ENCODE results near the gene CKS1B. TPM values are rescaled to one million over a fixed set of nuclear protein-coding genes. Genes with fewer than 3 reads are reported as not detected.
A peak's percentile ranks its signal among the peaks of the same experiment; 100 is the strongest.
"Not testable (repeated sequence)": the region's sequence is repeated elsewhere in the genome, so short reads cannot be mapped to it uniquely, and the experiment has no call there.

The CKS1B gene
- total RNA-seq, 2 experiments from 2014 or later: 204 to 230 TPM

DNA sequence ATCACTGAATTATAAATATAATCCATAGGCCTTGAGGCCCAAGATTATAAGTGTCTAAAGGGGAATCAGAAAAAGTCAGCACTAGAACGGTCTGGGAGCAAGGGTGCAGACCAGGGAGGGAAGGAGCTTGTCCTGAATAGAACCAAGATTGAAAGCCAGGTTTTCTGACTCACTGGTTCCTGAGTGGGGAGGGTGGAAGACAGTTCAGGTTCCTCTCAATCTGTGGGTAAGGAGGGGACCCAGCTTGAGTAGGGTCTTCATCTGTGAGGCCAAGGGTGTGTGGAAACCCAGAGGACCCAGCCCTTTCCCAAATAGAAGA, 19.7 kb downstream of the CKS1B start:
- Histone ChIP-seq H3K27ac (ENCODE audit: low read depth, low read length, poor library complexity, severe bottlenecking) (peak overlapping the region; percentile 20), H3K4me3 (ENCODE audit: low read depth, low read length, poor library complexity, severe bottlenecking) (no peak overlapping the region), H3K79me2 (ENCODE audit: insufficient read depth, low read depth, low read length) (peaks cover 4% of the 10 kb centered on the region; the same call in 1 of the 2 replicates), H4K20me1 (ENCODE audit: insufficient read depth, low read length) (no peaks in the 10 kb centered on the region), H3K4me1 (ENCODE audit: insufficient read depth, low read length, poor library complexity, severe bottlenecking) (peaks cover 38% of the 10 kb centered on the region), H3K36me3 (ENCODE audit: insufficient read depth, low read length) (peaks cover 22% of the 10 kb centered on the region), H3K4me2 (ENCODE audit: low read length) (no peak overlapping the region), H3K9me2 (ENCODE audit: insufficient read depth, low read length) (no peaks in the 10 kb centered on the region), H2AFZ (ENCODE audit: low read length) (no peak overlapping the region), H3K9me3 (ENCODE audit: low read length) (no peaks in the 10 kb centered on the region)
- no TSS peak for BruUV-seq (replicated peaks)
- ChIA-PET CTCF (ENCODE audit: unreplicated experiment) (interaction anchor here (0.5 kb wide), 1 partner anchor 65 kb away, joined by 6 read pairs; no protein-coding TSS in a partner anchor), POLR2A (interaction anchor here (1.0 to 1.7 kb wide), 4 partner anchors 10 to 38 kb away, joined by 3 to 16 read pairs (median 4); partner anchors contain the start of genes FLAD1 and PBXIP1)
- TF ChIP-seq EZH2phosphoT487 (IDR thresholded peaks at IDR 0.05; ENCODE audit: borderline replicate concordance, low read depth, low read length): no peak
- TF ChIP-seq, protein P1, sequence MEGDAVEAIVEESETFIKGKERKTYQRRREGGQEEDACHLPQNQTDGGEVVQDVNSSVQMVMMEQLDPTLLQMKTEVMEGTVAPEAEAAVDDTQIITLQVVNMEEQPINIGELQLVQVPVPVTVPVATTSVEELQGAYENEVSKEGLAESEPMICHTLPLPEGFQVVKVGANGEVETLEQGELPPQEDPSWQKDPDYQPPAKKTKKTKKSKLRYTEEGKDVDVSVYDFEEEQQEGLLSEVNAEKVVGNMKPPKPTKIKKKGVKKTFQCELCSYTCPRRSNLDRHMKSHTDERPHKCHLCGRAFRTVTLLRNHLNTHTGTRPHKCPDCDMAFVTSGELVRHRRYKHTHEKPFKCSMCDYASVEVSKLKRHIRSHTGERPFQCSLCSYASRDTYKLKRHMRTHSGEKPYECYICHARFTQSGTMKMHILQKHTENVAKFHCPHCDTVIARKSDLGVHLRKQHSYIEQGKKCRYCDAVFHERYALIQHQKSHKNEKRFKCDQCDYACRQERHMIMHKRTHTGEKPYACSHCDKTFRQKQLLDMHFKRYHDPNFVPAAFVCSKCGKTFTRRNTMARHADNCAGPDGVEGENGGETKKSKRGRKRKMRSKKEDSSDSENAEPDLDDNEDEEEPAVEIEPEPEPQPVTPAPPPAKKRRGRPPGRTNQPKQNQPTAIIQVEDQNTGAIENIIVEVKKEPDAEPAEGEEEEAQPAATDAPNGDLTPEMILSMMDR (conservative IDR thresholded peaks at IDR 0.05; ENCODE audit: low read length): no peak
- intact Hi-C loops (cut with micrococcal nuclease; ENCODE audit: unreplicated experiment): no loop called here
- DNase-seq (ENCODE audit: low spot score): no peak

GRCh38 chr1:154994591-154994990, 20.1 kb downstream of the CKS1B start:
- POLR2A ChIA-PET: interaction anchor here (0.6 to 1.7 kb wide), 5 partner anchors 11 to 881 kb away, joined by 3 to 16 read pairs (median 4); partner anchors contain the start of genes FLAD1 and PBXIP1
- intact Hi-C loops (cut with micrococcal nuclease; ENCODE audit: unreplicated experiment): no loop called here
- Histone ChIP-seq H3K9me3 (ENCODE audit: low read length) (no peaks in the 10 kb centered on the region), H3K4me1 (ENCODE audit: insufficient read depth, low read length, poor library complexity, severe bottlenecking) (peaks cover 41% of the 10 kb centered on the region), H3K79me2 (ENCODE audit: insufficient read depth, low read depth, low read length) (peaks cover 3% of the 10 kb centered on the region; the same call in 1 of the 2 replicates), H4K20me1 (ENCODE audit: insufficient read depth, low read length) (no peaks in the 10 kb centered on the region), H3K9me2 (ENCODE audit: insufficient read depth, low read length) (no peaks in the 10 kb centered on the region), H3K36me3 (ENCODE audit: insufficient read depth, low read length) (peaks cover 18% of the 10 kb centered on the region), H3K27ac (ENCODE audit: low read depth, low read length, poor library complexity, severe bottlenecking) (peak overlapping the region; percentile 20), H3K4me2 (ENCODE audit: low read length) (peak overlapping the region; percentile 9; the same call in 1 of the 2 replicates), H2AFZ (ENCODE audit: low read length) (no peak overlapping the region), H3K4me3 (ENCODE audit: low read depth, low read length, poor library complexity, severe bottlenecking) (no peak overlapping the region)
- no peak for TF ChIP-seq EZH2phosphoT487 (IDR thresholded peaks at IDR 0.05; ENCODE audit: borderline replicate concordance, low read depth, low read length)
- TF ChIP-seq, protein P1 (conservative IDR thresholded peaks at IDR 0.05; ENCODE audit: low read length): no peak
- CTCF ChIA-PET (ENCODE audit: unreplicated experiment): interaction anchor here (0.5 kb wide), 1 partner anchor 65 kb away, joined by 6 read pairs; no protein-coding TSS in a partner anchor
- peak; percentile 42 for DNase-seq (ENCODE audit: low spot score)
- BruUV-seq (replicated peaks): no TSS peak

GRCh38 chr1:154995301-154995983, 21.0 kb downstream of the CKS1B start:
- BruUV-seq (replicated peaks); H3K27ac ChIP-seq (ENCODE audit: low read depth, low read length, poor library complexity, severe bottlenecking): not testable (repeated sequence)
- DNase-seq (ENCODE audit: low spot score): peak; percentile 48

More at GRCh38 chr1:154995301-154995983, 21.0 kb downstream of the CKS1B start:
- H3K9me3 ChIP-seq (ENCODE audit: low read length); H3K9me2 ChIP-seq (ENCODE audit: insufficient read depth, low read length); CTCF ChIA-PET (ENCODE audit: unreplicated experiment); H3K36me3 ChIP-seq (ENCODE audit: insufficient read depth, low read length); H2AFZ ChIP-seq (ENCODE audit: low read length); intact Hi-C loops (cut with micrococcal nuclease; ENCODE audit: unreplicated experiment); H4K20me1 ChIP-seq (ENCODE audit: insufficient read depth, low read length); H3K4me2 ChIP-seq (ENCODE audit: low read length); H3K4me3 ChIP-seq (ENCODE audit: low read depth, low read length, poor library complexity, severe bottlenecking); H3K79me2 ChIP-seq (ENCODE audit: insufficient read depth, low read depth, low read length): not testable (repeated sequence)
- TF ChIP-seq, protein P1 (conservative IDR thresholded peaks at IDR 0.05; ENCODE audit: low read length): peak; percentile 63
- H3K4me1 ChIP-seq (ENCODE audit: insufficient read depth, low read length, poor library complexity, severe bottlenecking): peaks cover 49% of the 10 kb centered on the region
- POLR2A ChIA-PET: interaction anchor here (0.5 to 1.7 kb wide), 8 partner anchors 11 to 1168 kb away, joined by 3 to 16 read pairs (median 4); partner anchors contain the start of gene FLAD1

Data from OCI-LY7 (cell line).